MG63 (cell line): ENCODE results near the gene FTCD. TPM values are rescaled to one million over a fixed set of nuclear protein-coding genes. Genes with fewer than 3 reads are reported as not detected.
"Not testable (repeated sequence)": the region's sequence is repeated elsewhere in the genome, so short reads cannot be mapped to it uniquely, and the experiment has no call there.

Source experiments
- DNase-seq: peaks from one replicate; pipeline ENCODE4 v3.0.0-alpha.2; 2020
- H3K27me3 ChIP-seq: fragments of 250-450 bp; sonication (Bioruptor Pico); 2 replicates; pipeline ENCODE4 v1.5.1; 2020; ENCODE audit warnings: mild to moderate bottlenecking, moderate library complexity
- H3K36me3 ChIP-seq: fragments of 250-450 bp; sonication (Bioruptor Pico); 2 replicates; pipeline ENCODE4 v1.5.1; 2020; ENCODE audit warnings: mild to moderate bottlenecking, moderate library complexity
- H3K4me3 ChIP-seq: fragments of 250-450 bp; sonication (Bioruptor Pico); 2 replicates; pipeline ENCODE4 v1.5.1; 2020; ENCODE audit warnings: mild to moderate bottlenecking, moderate library complexity
- H3K9me3 ChIP-seq: fragments of 250-450 bp; sonication (Bioruptor Pico); 2 replicates; pipeline ENCODE4 v1.5.1; 2020; ENCODE audit warnings: mild to moderate bottlenecking, moderate library complexity
- total RNA-seq: library from RNA; depleted of rRNA; stranded (reverse); fragments of >200 nt; shearing (Covaris generic); gene quantifications from 2 replicates; pipeline ENCODE4 v1.2.3, GENCODE V29; 2014; ENCODE audit warnings: low replicate concordance

The FTCD gene
- total RNA-seq, 1 experiment from 2014 or later = not detected

- DNase-seq = peak; percentile 0
- Histone ChIP-seq H3K27me3 (no peaks in the 10 kb centered on the region), H3K4me3 (no peak overlapping the region), H3K36me3 (peaks cover 97% of the 10 kb centered on the region), H3K9me3 (peaks cover 8% of the 10 kb centered on the region)
Measured at GRCh38 chr21:46116189-46116775, 39.1 kb downstream of the FTCD start.

- no peaks in the 10 kb centered on the region for H3K27me3 ChIP-seq
- H3K4me3 ChIP-seq = no peak overlapping the region
- peaks cover 8% of the 10 kb centered on the region for H3K9me3 ChIP-seq
- peak; percentile 0 for DNase-seq
- peaks cover 97% of the 10 kb centered on the region for H3K36me3 ChIP-seq
Measured at GRCh38 chr21:46115441-46116188, 39.8 kb downstream of the FTCD start.

GRCh38 chr21:46114963-46115362 is 40.4 kb downstream of the FTCD start:
- Histone ChIP-seq H3K27me3 (no peaks in the 10 kb centered on the region), H3K9me3 (peaks cover 8% of the 10 kb centered on the region), H3K36me3 (peaks cover 97% of the 10 kb centered on the region), H3K4me3 (no peak overlapping the region)
- DNase-seq = peak; percentile 0

GRCh38 chr21:46113497-46114176 is 41.7 kb downstream of the FTCD start:
- Histone ChIP-seq H3K9me3 (peaks cover 8% of the 10 kb centered on the region), H3K4me3 (no peak overlapping the region), H3K36me3 (peaks cover 97% of the 10 kb centered on the region), H3K27me3 (no peaks in the 10 kb centered on the region)
- DNase-seq = no peak

GRCh38 chr21:46112725-46113215 is 42.6 kb downstream of the FTCD start:
- Histone ChIP-seq H3K27me3 (no peaks in the 10 kb centered on the region), H3K9me3 (peaks cover 16% of the 10 kb centered on the region), H3K36me3 (peaks cover 97% of the 10 kb centered on the region), H3K4me3 (no peak overlapping the region)
- peak; percentile 1 for DNase-seq

- DNase-seq = peak; percentile 2
- peaks cover 97% of the 10 kb centered on the region for H3K36me3 ChIP-seq
- peaks cover 22% of the 10 kb centered on the region for H3K9me3 ChIP-seq
- no peaks in the 10 kb centered on the region for H3K27me3 ChIP-seq
- no peak overlapping the region for H3K4me3 ChIP-seq
Measured at GRCh38 chr21:46111857-46112724, 43.3 kb downstream of the FTCD start.

GRCh38 chr21:46111193-46111571 is 44.2 kb downstream of the FTCD start:
- Histone ChIP-seq H3K36me3 (peaks cover 97% of the 10 kb centered on the region), H3K27me3 (no peaks in the 10 kb centered on the region), H3K9me3 (peaks cover 31% of the 10 kb centered on the region), H3K4me3 (no peak overlapping the region)
- DNase-seq = peak; percentile 0

- peaks cover 36% of the 10 kb centered on the region for H3K9me3 ChIP-seq
- H3K4me3 ChIP-seq = no peak overlapping the region
- no peaks in the 10 kb centered on the region for H3K27me3 ChIP-seq
- peak; percentile 4 for DNase-seq
- peaks cover 97% of the 10 kb centered on the region for H3K36me3 ChIP-seq
Measured at GRCh38 chr21:46110499-46111192, 44.7 kb downstream of the FTCD start.

- Histone ChIP-seq H3K27me3 (no peaks in the 10 kb centered on the region), H3K36me3 (peaks cover 97% of the 10 kb centered on the region), H3K9me3 (peaks cover 44% of the 10 kb centered on the region), H3K4me3 (no peak overlapping the region)
- no peak for DNase-seq
Measured at GRCh38 chr21:46109313-46110221, 45.8 kb downstream of the FTCD start.

- H3K36me3 ChIP-seq = peaks cover 97% of the 10 kb centered on the region
- H3K4me3 ChIP-seq = no peak overlapping the region
- no peaks in the 10 kb centered on the region for H3K27me3 ChIP-seq
- H3K9me3 ChIP-seq = peaks cover 45% of the 10 kb centered on the region
- no peak for DNase-seq
Measured at GRCh38 chr21:46108827-46109312, 46.5 kb downstream of the FTCD start.

GRCh38 chr21:46107376-46107775 is 48.0 kb downstream of the FTCD start:
- not testable (repeated sequence) for DNase-seq, H3K27me3 ChIP-seq, H3K4me3 ChIP-seq
- Histone ChIP-seq H3K9me3 (peaks cover 60% of the 10 kb centered on the region), H3K36me3 (peaks cover 97% of the 10 kb centered on the region)

- Histone ChIP-seq H3K4me3 (no peak overlapping the region), H3K27me3 (no peaks in the 10 kb centered on the region), H3K9me3 (peaks cover 66% of the 10 kb centered on the region), H3K36me3 (peaks cover 91% of the 10 kb centered on the region)
- DNase-seq = no peak
Measured at GRCh38 chr21:46104104-46104503, 51.3 kb downstream of the FTCD start.

GRCh38 chr21:46100906-46101305 is 54.5 kb downstream of the FTCD start:
- DNase-seq = no peak
- peak overlapping the region; percentile 73 for H3K4me3 ChIP-seq

GRCh38 chr21:46100426-46100825 is 55.0 kb downstream of the FTCD start:
- H3K4me3 ChIP-seq = peak overlapping the region; percentile 73
- DNase-seq = peak; percentile 64
- H3K9me3 ChIP-seq = peaks cover 36% of the 10 kb centered on the region
- H3K36me3 ChIP-seq = peaks cover 58% of the 10 kb centered on the region
- H3K27me3 ChIP-seq = no peaks in the 10 kb centered on the region

More at GRCh38 chr21:46100906-46101305, 54.5 kb downstream of the FTCD start:
- H3K36me3 ChIP-seq = peaks cover 63% of the 10 kb centered on the region
- H3K27me3 ChIP-seq = no peaks in the 10 kb centered on the region
- peaks cover 41% of the 10 kb centered on the region for H3K9me3 ChIP-seq

GRCh38 chr21:46100020-46100419 is 55.4 kb downstream of the FTCD start:
- H3K27me3 ChIP-seq = no peaks in the 10 kb centered on the region
- H3K9me3 ChIP-seq = peaks cover 32% of the 10 kb centered on the region
- peak; percentile 1 for DNase-seq
- peak overlapping the region; percentile 73 for H3K4me3 ChIP-seq
- peaks cover 54% of the 10 kb centered on the region for H3K36me3 ChIP-seq
